GM18870 (cell line): ENCODE measurements around the gene PICK1.
"Not testable (repeated sequence)": the region's sequence is repeated elsewhere in the genome, so short reads cannot be mapped to it uniquely, and the experiment has no call there.

ENCODE experiments used
- ATAC-seq: cut with Tn5 transposase; IDR thresholded peaks from one replicate; pipeline ENCODE4 v1.9.1; 2021; ENCODE audit warnings: moderate library complexity; ENCODE audit not compliant: unreplicated experiment

PICK1 gene

DNA sequence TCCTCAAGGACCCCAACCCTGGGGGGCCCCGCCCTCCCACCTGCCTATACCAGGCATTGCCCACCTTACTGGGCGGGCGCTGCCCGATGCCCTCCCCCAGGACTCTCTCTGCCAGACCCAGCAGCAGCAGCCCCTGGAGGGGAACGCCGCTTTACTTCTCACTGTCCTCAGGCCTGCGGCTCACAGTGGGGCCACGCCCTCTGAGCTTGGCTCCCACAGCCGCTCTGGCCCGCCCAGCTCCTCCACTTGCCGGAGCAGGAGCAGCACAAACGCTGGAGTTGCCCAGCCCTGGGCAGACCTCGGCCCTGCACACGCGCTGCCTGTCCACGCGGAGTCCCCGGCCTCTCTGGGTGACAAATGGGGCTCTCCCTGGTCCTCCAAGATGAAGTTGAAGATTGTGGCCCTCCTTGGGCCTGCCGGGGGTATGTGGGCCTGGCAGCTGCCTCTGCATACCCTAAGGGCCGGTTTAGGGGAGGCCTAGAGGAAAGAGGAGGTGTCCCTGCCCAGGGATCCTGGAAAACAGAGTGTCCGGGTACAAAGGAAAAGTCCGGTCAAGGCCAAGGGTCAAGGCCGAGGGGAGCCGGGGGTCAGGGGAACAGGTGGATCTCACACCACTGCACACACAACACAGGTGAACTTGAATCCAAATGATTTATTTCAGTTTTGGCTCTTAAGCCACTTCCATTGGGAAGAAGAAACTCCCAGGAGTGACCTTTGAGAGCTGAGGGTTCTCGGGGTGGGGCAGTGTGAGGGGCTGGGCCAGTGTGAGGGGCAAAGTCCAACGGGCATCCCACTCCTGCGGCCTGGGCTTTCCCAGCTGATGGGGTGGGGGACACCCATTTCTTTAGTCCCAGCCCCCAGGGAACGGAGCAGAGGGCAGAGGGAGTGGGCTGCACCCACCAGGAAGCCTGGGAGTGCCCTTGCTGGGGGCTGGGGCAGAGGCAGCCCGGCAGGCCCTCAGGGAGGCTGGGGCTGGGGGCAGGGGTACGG lies 54.0 kb downstream of the PICK1 start:
- no peak for ATAC-seq

DNA sequence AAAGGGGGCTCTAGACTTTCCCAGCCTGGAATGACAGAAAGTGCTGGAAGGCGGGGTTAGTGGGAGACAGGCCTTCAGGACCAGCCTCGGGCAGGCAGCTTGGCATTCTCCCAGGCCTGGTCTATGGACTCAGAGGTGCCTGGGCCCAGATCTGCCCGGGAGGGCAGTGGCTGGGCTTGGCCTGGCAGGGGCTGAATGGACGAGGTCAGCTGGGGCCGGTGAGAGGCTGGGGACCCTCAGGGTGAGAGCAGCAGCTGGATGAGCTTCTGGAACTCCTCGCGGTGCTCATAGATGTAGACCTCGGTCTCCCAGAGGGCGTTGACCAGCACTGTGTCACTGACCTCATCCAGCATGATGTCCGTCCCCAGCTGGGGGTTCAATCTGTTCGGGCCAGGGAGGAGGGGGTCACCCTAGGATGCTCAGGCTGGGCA lies 54.7 kb downstream of the PICK1 start:
- no peak for ATAC-seq

DNA sequence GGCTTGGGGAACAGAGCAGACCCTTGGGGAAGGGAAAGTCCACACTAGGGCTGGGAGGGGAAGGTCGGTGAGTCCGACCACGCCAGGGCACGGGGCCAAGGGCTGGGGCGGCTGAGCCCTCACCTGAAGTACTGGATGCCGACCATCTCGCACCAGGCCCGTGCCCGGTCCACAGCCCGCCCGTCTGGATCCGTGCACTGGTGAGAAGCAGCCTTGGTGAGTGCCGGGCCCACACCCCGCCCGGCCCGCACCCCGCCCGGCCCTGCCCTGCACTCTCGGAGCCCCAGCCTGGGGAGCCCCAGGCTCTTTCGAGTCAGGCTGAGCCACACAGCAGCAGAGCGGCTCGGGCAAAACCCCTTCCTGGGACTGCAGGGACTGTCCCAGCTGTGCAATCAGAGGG lies 55.2 kb downstream of the PICK1 start:
- no peak for ATAC-seq

DNA sequence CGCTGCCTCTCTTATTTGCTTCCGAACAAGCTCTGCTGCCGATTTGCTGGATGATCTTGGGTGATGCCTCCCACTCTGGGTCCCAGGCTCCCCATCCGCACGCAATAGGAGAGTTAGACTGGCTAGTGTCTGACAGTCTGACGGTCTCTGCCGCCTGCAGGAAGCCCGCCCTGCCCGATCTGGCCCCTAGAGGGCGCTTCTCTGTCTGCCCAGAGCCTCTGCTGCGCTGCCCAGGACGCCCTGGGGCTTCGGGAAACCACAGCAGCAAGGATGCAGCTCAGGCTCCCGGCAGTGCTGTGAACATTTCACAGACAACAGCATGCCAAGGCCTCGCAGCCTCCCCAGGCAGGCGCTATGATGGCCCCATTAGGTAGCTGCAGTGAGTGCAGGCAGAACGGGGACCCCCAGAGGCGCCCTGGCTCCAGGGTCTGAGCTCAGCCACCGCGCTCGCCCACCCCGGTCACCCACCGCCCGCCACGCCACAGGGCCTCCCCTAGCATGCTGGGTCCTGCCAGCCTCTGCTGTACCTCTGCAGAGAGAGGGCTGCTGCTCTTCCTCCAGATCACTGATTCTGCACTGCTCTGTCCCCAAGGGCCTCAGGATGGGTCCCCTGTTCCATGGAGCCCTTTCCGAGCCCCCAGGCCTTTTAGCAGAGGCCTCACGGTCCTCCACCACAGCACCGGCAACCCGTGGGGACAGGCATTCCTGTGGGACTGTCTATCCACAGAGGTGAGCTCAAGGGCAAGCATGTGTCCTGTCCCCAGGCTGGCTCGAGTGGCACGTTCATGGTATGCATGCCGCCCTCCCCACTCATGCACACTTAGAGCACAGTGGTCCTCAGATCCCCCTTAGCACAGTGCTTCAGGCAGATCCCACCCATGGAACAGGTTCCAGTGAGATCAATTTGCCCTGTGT lies 57.5 kb downstream of the PICK1 start:
- no peak for ATAC-seq

DNA sequence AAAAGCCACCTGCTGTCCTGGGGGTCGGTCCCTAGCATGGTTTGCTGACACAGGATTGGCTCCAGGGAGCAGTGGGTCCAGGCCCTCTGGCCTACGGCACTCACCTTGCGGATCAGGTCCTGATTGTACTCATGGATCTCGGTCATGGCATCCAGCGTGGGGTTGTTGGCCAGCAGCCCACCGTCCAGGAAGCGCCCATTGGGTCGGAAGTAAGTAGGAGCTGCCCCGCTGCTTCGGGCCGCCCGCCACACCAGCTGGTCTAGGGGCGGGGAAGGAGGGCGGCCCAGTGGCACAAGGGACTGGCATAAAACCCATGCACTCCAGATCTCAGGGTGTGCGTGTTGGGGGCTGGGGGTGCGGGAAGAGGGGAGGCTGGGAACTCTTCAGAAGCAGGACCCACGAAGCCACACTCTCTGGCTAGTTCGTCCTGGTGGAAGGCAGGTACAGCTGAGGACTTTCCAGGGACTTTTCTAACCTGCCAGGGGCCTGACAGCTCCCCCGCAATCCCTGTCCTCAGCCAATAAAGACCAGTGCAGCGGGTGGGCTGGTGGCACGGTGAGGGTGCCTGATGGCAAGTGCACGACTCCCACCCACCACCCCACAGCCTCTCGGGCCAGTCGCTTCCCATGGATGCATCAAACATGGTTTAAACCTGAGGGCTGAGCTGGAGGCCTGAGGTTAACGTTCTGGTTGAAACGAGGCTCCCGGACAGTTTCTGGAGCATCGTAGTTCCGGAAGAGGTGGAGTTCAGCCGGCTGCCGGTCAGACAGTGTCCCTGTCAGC lies 58.4 kb downstream of the PICK1 start:
- ATAC-seq = no peak

DNA sequence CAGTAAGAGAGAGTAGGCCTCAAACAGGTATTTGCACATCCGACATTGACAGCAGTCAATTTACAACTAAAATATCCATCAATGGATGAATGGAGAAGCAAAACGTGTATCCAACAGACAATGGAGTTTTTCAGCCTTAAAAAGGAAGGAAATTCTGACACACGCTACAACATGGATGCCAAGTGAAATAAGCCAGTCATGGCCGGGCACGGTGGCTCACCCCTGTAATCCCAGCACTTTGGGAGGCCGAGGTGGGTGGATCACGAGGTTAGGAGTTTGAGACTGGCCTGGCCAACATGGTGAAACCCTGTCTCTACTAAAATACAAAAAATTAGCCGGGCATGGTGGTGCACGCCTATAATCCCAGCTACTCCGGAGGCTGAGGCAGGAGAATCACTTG lies 60.4 kb downstream of the PICK1 start:
- ATAC-seq = not testable (repeated sequence)

DNA sequence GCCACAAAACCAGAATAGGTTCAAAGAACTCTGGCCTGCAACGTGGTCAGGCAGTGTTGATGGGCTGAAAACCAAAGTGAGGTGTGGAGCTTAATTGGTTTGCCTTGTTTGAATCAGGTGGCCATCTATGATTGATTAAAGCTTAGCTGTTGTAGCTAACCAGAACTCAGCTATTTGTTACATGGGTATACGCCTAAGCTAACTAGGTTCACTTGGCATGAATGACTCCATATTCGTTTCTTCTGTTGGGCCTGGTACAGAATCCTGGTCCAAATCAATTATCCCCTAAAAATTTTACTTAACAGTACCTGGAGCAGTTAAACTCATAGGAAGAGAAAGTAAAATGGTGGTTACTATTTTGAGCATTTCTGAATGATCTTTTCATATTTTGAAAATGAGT lies 61.0 kb downstream of the PICK1 start:
- no peak for ATAC-seq

DNA sequence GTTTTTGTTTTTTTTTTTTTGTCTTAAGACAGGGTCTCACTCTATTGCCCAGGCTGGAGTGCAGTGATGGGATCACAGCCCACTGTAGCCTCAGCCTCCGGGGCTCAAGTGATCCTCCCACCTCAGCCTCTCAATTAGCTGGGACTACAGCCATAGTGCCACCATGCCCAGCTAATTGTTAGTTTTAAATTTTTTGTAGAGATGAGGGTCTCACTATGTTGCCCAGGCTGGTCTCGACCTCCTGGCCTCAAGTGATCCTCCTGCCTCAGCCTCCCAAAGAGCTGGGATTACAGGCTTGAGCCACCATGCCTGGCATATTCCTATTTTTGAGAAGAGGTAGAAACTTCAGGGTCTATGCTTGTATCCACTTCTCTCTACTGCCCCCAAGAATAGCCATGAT lies 61.5 kb downstream of the PICK1 start:
- not testable (repeated sequence) for ATAC-seq

DNA sequence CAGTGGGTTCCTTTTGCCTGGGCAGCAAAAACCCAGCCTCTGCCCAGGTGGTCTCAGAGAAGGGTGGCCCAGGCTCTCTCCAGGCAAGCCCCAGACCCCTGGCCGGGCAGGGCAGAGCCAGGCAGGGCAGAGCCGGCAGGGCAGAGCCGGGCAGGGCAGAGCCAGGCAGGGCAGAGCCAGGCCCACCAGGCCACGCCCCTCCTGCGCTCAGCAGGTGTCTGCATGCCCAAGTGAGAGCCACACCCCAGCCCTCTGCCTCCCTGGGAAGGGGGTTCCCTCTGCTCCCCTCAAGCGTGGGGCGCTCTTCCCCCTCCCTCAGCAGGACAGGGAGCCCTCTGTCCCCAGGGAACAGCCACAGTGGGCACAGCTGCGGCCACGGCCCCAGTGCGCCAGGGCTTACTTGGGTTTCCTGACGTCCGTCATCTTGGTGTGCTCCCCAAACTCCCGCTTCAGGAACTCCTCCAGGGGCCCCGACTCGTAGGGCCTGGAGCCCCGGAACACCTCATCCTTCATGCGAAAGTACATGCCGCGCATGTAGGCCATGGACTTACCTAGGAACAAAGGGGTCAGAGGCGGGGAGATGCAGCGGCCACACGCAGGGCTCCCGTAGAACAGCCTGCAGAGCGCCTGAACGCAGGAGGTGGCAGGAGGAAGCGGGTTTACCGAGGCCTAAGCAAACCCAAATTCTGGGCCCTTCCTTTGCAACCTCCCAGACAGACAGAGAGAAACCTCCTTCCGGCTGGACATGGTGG lies 63.3 kb downstream of the PICK1 start:
- ATAC-seq = no peak

DNA sequence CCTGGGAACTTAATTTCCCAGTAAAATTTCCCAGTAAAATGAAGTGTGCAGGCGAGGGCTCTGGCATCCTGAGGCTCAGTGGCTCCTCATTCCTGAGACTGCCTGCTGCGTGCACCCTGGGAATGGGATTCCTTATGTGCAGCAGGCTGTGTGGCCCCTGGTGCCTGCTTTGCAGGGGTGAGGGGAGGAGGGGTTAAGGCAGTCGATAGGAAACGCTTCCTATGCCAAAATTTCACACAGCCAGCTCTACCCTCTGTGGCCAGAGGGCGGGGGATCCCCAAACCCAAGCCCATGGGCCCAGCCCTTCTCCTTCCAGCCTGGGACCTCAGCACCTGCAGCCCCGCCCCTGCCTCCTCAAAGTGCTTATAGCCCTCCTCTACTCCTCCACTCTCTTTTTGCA lies 65.4 kb downstream of the PICK1 start:
- no peak for ATAC-seq

DNA sequence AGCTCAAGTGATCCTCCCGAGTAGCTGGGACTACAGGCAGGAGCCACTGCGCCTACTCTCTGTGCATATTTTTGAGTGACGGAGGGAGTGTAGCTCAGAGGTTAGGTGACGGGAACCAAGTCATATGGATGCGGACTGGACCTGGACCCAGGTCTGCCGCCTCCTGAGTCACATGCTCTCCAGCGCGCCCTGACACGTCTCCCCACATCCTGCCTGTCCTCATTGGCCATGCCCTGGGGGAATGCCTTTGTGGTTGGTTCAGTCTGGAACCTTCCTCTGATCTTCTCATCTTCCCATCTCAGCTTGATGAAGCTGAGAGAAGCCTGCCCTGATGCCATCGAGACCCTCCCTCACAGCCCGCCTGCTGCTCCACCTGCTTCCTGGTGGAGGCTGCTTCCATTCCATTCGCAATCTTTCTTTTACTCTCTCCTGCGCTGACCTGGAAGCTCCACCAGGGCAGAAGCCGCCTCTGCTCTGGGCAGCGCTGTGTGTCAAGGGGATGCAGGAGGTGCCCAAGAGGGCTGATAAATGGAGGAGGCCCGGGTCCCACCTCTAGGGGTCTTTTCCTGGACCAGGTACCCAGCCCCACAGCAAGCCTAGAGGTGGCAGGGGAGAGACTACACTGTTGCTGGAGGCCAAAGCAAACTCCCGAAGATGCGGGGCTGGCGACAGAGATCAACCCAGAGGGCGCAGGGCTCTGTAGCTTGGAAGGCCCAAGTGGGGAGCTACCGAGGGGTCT lies 67.2 kb downstream of the PICK1 start:
- no peak for ATAC-seq

DNA sequence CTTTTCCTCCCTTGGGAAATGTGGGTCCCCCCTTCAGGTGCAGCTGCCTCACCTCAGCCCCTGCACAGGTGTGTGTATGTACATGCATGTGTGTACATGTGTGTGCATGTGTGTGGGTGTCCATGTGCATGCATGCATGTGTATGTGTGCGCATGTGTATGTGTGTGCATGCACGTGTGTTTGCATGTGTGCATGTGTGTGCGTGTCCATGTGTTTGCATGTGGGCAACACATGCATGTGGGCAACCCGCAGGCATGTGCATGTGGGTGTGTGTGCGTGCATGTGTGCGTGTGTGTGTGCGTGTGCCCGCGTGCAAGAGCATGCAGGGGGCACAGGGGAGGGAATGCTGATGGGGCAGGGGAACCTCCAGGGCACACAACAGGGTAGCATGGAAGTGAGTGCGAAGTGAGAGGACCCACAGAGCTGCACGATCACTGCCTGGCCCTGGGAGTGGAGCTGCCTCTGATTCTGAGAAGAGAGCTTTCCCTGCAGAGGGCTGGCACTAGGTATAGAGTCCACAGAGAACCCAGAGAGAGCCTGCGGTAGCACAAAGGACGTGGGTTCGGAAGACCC lies 67.9 kb downstream of the PICK1 start:
- no peak for ATAC-seq
